ENCODE results near the gene CDK5RAP3.

Gene CDK5RAP3

GRCh38 chr17:47949197-47949759, 21.6 kb upstream of the CDK5RAP3 start:
- DNase-seq, result peak; percentile 43 to 61

GRCh38 chr17:47949946-47950345, 21.0 kb upstream of the CDK5RAP3 start:
- DNase-seq, result no peak

- DNase-seq, result no peak
Measured at GRCh38 chr17:47950448-47950847, 20.5 kb upstream of the CDK5RAP3 start.

- no peak for DNase-seq
Measured at GRCh38 chr17:47952171-47953021, 18.5 kb upstream of the CDK5RAP3 start.

- DNase-seq, result no peak
Measured at GRCh38 chr17:47953909-47954308, 17.0 kb upstream of the CDK5RAP3 start.

GRCh38 chr17:47955497-47956461, 15.1 kb upstream of the CDK5RAP3 start:
- peak; percentile 13 to 45 for DNase-seq

GRCh38 chr17:47956791-47957590, 13.9 kb upstream of the CDK5RAP3 start:
- DNase-seq, result no peak

GRCh38 chr17:47957591-47958490, 13.1 kb upstream of the CDK5RAP3 start, which contains the start of gene PRR15L:
Gene PRR15L, minus strand, starts transcription at chr17:47957883. Its CDS starts 4,649 bp downstream, at chr17:47953234.
- DNase-seq, result peak; percentile 72 to 94

- peak; percentile 80 to 87 for DNase-seq
Measured at GRCh38 chr17:47959825-47960655, 10.9 kb upstream of the CDK5RAP3 start.

- DNase-seq, result no peak
Measured at GRCh38 chr17:47961406-47961805, 9.5 kb upstream of the CDK5RAP3 start.

- DNase-seq, result no peak
Measured at GRCh38 chr17:47962901-47963300, 8.0 kb upstream of the CDK5RAP3 start.

GRCh38 chr17:47964856-47965255, 6.1 kb upstream of the CDK5RAP3 start:
- DNase-seq, result no peak

GRCh38 chr17:47966079-47966519, 4.8 kb upstream of the CDK5RAP3 start:
- no peak for DNase-seq

GRCh38 chr17:47967607-47968252, 3.2 kb upstream of the CDK5RAP3 start:
- no peak for DNase-seq

- DNase-seq, result no peak
Measured at GRCh38 chr17:47968836-47969235, 2.1 kb upstream of the CDK5RAP3 start.

GRCh38 chr17:47969930-47970724, 786 bp upstream of the CDK5RAP3 start:
- no peak for DNase-seq

- no peak for DNase-seq
Measured at GRCh38 chr17:47973541-47973940, 2.6 kb downstream of the CDK5RAP3 start.

GRCh38 chr17:47975189-47975822, 4.4 kb downstream of the CDK5RAP3 start:
- DNase-seq, result no peak

Data from NCI-H187 (cell line).